ENCODE measurements around the gene SMARCC1.

SMARCC1 gene

GRCh38 chr3:47612879-47613278, 168.8 kb downstream of the SMARCC1 start:
- TF ChIP-seq ZNF624 (tag by site-specific recombination; IDR thresholded peaks at IDR 0.05) (no peak), ZNF423 (tag by site-specific recombination; IDR thresholded peaks at IDR 0.05) (no peak), ZNF777 (tag by site-specific recombination; IDR thresholded peaks at IDR 0.05; ENCODE audit: borderline replicate concordance) (no peak), KLF1 (tag by site-specific recombination; IDR thresholded peaks at IDR 0.05) (no peak), ZNF621 (tag by site-specific recombination; IDR thresholded peaks at IDR 0.05) (no peak), ZNF529 (tag by site-specific recombination; IDR thresholded peaks at IDR 0.05; ENCODE audit: insufficient replicate concordance) (no peak), ZNF211 (tag by site-specific recombination; IDR thresholded peaks at IDR 0.05; ENCODE audit: low read depth) (no peak), ZNF843 (tag by site-specific recombination; IDR thresholded peaks at IDR 0.05) (no peak), ZNF23 (tag by site-specific recombination; IDR thresholded peaks at IDR 0.05; ENCODE audit: borderline replicate concordance) (no peak), MEIS1 (CRISPR knock-in tag; IDR thresholded peaks at IDR 0.05; ENCODE audit: borderline replicate concordance) (no peak), ZSCAN18 (tag by site-specific recombination; IDR thresholded peaks at IDR 0.05) (no peak), ZNF555 (tag by site-specific recombination; conservative IDR thresholded peaks at IDR 0.05) (no peak), ZNF629 (tag by site-specific recombination; IDR thresholded peaks at IDR 0.05) (no peak), ZBTB44 (tag by site-specific recombination; IDR thresholded peaks at IDR 0.05) (no peak), ZNF549 (tag by site-specific recombination; IDR thresholded peaks at IDR 0.05) (no peak), ZIC2 (tag by site-specific recombination; IDR thresholded peaks at IDR 0.05) (no peak), ZNF544 (tag by site-specific recombination; IDR thresholded peaks at IDR 0.05) (no peak), ZNF146 (tag by site-specific recombination; IDR thresholded peaks at IDR 0.05) (no peak)
- TF ChIP-seq, protein P1, sequence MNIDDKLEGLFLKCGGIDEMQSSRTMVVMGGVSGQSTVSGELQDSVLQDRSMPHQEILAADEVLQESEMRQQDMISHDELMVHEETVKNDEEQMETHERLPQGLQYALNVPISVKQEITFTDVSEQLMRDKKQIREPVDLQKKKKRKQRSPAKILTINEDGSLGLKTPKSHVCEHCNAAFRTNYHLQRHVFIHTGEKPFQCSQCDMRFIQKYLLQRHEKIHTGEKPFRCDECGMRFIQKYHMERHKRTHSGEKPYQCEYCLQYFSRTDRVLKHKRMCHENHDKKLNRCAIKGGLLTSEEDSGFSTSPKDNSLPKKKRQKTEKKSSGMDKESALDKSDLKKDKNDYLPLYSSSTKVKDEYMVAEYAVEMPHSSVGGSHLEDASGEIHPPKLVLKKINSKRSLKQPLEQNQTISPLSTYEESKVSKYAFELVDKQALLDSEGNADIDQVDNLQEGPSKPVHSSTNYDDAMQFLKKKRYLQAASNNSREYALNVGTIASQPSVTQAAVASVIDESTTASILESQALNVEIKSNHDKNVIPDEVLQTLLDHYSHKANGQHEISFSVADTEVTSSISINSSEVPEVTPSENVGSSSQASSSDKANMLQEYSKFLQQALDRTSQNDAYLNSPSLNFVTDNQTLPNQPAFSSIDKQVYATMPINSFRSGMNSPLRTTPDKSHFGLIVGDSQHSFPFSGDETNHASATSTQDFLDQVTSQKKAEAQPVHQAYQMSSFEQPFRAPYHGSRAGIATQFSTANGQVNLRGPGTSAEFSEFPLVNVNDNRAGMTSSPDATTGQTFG (tag by site-specific recombination; IDR thresholded peaks at IDR 0.05; ENCODE audit: borderline replicate concordance), result no peak
- ChIA-PET POLR2A (no interaction called here), CTCF (no interaction called here)
- peaks cover 7 to 82% of the 10 kb centered on the region in 2 experiments; a peak in 2 of 3 replicates for H3K36me3 ChIP-seq (ENCODE audit: control insufficient read depth in 2 of 2, insufficient read depth in 1 of 2, low read length in 2 of 2)
- no peak overlapping the region for H3K27ac ChIP-seq (ENCODE audit: extremely low read depth, low read depth, low read length)
- no peak overlapping the region for H3K4me3 ChIP-seq (ENCODE audit: low read depth, low read length)
- no peaks in the 10 kb centered on the region for H3K9me3 ChIP-seq (ENCODE audit: control insufficient read depth, insufficient read depth, low read depth, low read length)
- H3K4me1 ChIP-seq (ENCODE audit: control insufficient read depth, insufficient read depth, low read length), result no peaks in the 10 kb centered on the region

DNA sequence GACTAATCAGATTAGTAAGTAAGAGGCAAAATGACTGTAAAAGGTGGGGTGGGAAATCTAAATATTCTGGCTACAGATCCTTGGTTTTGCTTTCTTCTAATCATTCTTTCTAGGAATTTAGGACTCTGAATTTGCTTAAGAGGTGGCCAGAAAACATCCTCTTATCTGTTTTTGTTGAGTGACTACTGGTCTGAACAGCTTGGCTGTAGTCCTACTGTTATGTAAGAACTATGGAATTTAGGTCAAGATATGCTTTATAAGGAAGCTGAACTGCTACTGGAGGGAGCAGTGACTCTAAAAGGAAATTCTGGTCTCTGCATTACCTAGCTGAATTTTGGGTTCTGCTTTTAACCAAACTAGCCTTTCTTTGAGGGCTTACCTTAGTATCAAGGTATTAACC, 169.5 kb downstream of the SMARCC1 start:
- Histone ChIP-seq H3K27ac (ENCODE audit: extremely low read depth, low read depth, low read length) (no peak overlapping the region), H3K4me3 (ENCODE audit: low read depth, low read length) (no peak overlapping the region), H3K36me3 (ENCODE audit: control insufficient read depth in 2 of 2, insufficient read depth in 1 of 2, low read length in 2 of 2) (peaks cover 7 to 81% of the 10 kb centered on the region in 2 experiments; a peak in 2 of 3 replicates), H3K4me1 (ENCODE audit: control insufficient read depth, insufficient read depth, low read length) (no peaks in the 10 kb centered on the region), H3K9me3 (ENCODE audit: control insufficient read depth, insufficient read depth, low read depth, low read length) (no peaks in the 10 kb centered on the region)
- ChIA-PET CTCF (interaction anchor here (0.7 kb wide), 1 partner anchor 90 kb away, joined by 3 read pairs; no protein-coding TSS in a partner anchor), POLR2A (no interaction called here)
- no peak for TF ChIP-seq ZNF157 (tag by site-specific recombination; IDR thresholded peaks at IDR 0.05)
- no peak for TF ChIP-seq ZXDB (tag by site-specific recombination; IDR thresholded peaks at IDR 0.05)
- no peak for TF ChIP-seq ZFHX2 (tag by site-specific recombination; conservative IDR thresholded peaks at IDR 0.05)
- no peak for TF ChIP-seq ZNF76 (tag by site-specific recombination; IDR thresholded peaks at IDR 0.05; ENCODE audit: borderline replicate concordance, low read depth)
- TF ChIP-seq ZNF311 (tag by site-specific recombination; IDR thresholded peaks at IDR 0.05; ENCODE audit: borderline replicate concordance), result no peak
- no peak for TF ChIP-seq YY1 (tag by site-specific recombination; IDR thresholded peaks at IDR 0.05)
- TF ChIP-seq BCL6B (tag by site-specific recombination; IDR thresholded peaks at IDR 0.05), result peak; percentile 69
